ENCODE results near the gene GPR180. TPM values are rescaled to one million over a fixed set of nuclear protein-coding genes. Genes with fewer than 3 reads are reported as not detected.

The GPR180 gene
- 10.2 TPM for total RNA-seq

DNA sequence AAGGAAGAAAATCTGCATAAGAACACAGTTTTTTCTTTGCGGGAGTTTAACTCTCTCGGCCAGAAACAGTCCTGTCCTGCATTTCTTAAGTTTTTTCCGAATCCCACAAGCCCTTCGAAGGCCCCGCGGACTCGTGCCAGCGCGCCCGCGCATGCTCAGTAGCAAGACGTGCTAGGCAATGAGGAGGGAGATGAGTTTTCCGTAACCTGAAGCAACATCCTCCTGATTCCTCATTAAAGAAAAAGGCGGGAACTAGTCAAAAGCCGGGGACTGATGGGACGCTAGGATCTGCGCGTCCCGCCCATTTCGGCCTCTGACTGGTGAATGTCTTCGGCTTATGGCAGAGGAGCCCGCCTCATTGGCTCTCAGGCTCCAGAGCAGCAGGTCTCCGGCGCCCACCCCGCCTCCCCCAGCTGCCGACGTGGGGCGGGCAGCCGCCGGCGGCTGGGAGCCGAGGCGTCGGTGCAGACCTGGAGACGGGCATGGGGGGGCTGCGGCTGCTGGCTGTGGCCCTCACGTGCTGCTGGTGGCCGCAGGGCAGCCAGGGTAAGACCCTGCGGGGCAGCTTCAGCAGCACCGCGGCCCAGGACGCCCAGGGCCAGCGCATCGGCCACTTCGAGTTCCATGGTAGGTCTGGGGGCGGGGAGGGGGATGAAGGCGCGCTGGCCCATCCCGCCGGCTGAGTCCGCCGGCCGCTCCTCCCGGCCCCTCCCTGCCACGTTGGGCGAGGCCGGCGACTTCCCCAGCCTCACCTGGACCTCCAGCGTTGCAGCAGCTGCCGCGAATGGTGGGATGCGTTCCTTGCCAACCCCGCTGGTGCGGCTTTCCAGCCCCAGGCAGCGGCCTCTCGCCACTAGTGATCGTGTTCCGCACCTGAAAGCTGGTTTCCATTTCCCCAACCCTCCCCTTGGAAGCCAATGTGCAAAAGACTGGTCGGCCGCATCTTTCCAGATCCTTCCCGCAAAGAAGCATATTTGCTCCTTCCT lies at the start of gene GPR180:
TSS of gene GPR180 (plus strand) at position 412 of the 986 bp plus-strand sequence. CDS start at position 483, 71 bp downstream.
- DNase-seq (ENCODE audit: low spot score in 2 of 2) (peak; percentile 92 to 95), FAIRE-seq (no peak)

DNA sequence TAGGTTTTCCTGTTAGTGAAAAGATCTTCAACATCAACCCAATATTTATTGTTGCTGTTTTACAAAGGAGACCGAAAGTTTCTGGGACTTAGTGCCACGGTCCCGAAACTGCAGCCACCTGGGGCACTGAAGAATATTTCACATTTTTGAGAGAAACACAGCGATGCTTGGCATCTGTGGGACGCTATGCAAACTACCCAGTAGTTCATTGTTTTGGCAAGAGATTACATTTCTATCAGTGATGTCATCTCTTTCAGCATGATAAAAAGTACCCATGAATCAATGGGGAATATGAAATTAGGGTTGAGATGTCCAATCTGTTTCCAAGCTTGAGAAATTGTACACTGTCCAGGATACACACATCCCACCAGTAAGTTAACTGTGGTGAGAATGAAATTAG lies 49.6 kb upstream of the GPR180 start:
- no peak for DNase-seq (ENCODE audit: low spot score in 2 of 2)
- FAIRE-seq = no peak

DNA sequence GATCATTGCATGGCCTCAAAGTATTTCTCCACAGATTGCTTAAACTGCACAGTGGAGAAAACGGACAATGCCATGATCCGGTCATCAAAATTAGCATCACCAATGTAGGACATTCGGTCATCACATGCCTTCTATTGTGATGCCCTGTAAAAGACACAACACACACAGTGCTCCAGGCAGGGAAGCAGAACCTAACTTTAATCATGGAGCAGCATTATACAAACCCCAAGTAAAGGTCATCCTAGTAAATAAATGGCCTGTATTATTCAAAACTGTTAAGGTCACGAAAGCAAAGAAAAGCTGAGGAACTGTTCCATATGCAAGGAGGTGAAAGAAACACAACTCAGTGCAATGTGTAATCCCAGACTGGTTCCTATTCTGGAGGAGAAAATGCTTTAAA lies 47.9 kb upstream of the GPR180 start:
- FAIRE-seq (no peak), DNase-seq (ENCODE audit: low spot score in 2 of 2) (no peak)

DNA sequence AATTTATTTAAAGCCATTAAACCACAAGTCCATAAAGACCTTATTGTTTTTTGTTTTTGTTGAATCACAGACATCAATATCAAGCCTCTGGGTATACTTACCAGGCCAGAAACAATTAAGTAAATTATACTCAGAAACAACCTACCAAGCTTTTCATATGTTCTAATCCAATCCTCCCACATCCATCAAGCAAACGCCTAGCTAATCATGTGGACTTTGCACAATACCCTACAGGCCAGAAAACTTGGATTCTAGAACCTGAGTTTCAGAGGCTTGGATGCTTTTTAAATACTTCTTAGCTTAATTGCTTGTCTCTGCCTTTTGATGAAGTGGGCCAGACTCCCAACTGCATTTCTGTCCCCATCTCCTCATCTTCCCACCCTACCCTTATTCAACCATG lies 45.6 kb upstream of the GPR180 start:
- no peak for DNase-seq (ENCODE audit: low spot score in 2 of 2)

DNA sequence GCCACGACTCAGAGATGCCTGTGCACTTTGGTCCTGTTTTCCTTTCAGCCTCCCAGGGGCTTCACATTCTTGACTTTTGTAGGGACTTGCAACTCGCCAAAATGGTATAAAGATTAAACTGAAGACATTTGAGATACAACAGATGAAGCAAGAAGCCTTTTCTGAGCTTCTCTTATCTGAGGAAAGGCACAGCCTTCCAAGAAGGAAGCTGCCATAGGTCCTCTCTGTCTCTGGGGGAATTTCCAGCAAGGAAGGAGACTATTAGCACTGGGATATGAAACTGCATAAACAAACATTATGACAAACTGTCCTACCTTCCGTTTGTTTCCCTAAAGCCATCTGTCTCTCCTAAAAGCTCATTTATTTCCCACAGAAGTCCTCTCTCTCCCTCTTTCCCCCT lies 45.0 kb upstream of the GPR180 start:
- DNase-seq (ENCODE audit: low spot score in 2 of 2) (no peak), FAIRE-seq (no peak)

More for the DNA sequence above, 45.6 kb upstream of the GPR180 start:
- FAIRE-seq = no peak

DNA sequence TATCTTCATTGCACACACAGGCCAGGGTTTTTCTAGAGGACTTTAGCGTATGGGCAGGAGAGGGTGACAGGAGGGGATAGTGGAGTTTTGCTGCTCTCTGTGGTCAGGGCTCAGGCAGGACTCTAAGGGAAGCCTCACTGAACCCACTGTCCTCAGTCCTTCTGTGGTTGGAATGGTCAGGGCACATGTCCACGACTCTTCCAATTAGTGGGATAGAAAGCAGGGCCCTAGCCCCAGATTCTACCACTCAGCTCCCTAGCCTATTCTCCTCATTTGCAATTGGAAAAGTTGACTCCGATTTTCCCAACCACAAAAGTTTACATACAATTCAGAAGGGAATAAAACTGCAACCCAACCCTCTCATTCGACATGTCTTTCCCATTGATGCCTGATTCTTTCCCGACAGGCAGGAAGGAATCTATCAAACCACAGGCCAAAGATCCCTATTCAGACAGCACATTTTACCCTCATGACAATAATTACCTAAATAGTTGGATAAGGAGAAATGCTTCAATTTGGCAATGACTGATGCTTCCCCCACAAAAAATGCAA lies 43.9 kb upstream of the GPR180 start:
- DNase-seq (ENCODE audit: low spot score in 2 of 2) (no peak), FAIRE-seq (no peak)

DNA sequence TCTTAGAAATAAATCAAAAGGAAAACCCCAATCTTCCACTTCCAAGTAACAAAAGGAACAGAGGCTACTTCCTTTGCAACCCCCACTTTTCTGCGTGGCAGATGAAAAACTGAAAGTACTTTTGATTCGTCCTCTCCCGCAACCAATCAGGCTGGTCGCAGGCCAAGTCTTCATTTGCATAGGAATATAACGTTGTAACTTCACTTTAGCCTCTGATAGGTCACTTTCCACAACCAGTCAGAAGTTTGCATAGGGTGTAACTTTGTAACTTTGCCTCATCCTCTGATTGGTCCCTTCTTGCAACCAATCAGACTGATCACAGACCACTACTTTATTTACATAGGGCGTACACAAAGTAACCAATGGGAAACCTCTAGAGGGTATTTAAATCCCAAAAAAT lies 42.9 kb upstream of the GPR180 start:
- no peak for DNase-seq (ENCODE audit: low spot score in 2 of 2)
- FAIRE-seq = no peak

DNA sequence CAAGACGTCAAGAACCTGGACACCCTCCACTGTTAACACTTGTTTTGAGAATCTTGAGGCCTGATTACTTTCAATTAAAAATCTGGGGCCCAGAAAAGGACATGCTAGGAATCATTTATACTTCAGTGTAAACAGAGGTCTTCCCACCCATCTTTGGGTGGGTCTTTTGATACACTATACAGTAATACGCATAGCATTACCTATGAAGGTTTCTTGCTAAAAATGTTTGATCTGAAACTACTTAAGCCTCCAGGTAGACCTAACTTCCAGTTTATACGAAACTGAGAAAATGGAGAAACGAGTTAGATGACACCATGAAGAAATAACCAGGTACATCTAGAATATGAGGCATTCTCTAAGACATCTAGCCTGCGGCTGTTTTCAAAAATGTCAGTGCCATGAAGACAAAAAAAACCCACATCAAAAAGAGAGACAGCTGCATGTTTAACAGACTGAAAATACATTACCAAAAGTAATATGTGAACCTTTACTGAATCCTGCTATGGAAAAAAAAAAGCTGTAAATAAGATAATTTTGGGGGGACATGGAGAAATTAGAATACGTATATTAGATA lies 42.3 kb upstream of the GPR180 start:
- FAIRE-seq (no peak), DNase-seq (ENCODE audit: low spot score in 2 of 2) (no peak)

DNA sequence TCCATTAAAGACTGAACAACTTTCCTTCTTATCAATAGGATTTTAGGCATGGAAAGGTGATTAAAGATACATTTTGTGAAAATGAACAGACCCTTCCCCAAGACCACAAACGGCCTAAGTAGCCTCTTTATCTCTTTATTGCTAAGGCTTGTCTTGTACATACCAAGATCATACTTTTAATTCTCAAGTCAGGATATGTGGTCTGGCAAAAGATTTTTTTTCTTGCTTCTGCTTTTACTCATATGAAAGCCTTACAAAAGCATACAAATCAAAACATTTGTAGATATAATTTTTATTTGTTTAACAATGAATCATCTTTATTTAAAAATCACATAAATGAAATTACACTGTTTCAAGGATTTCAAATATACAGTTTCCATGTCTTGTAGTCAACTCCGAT lies 41.5 kb upstream of the GPR180 start:
- DNase-seq (ENCODE audit: low spot score in 2 of 2) (no peak), FAIRE-seq (no peak)

DNA sequence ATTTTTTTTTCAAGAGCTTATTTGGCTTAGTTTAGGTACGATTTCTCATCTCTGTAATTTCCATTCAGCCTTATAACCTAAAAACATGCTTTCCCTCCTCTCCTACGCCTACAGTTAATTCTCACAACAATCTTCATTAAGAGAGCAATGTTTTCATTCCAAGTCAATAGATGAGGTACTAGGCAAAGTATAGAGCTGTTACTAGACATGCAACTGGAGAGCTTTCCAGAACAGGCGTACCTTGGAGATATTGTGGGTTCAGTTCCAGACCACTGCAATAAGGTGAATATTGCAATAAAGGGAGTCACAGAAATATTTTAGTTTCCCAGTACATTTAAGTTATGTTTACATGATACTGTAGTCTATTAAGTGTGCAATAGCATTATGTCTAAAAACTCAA lies 40.5 kb upstream of the GPR180 start:
- no peak for FAIRE-seq
- no peak for DNase-seq (ENCODE audit: low spot score in 2 of 2)

DNA sequence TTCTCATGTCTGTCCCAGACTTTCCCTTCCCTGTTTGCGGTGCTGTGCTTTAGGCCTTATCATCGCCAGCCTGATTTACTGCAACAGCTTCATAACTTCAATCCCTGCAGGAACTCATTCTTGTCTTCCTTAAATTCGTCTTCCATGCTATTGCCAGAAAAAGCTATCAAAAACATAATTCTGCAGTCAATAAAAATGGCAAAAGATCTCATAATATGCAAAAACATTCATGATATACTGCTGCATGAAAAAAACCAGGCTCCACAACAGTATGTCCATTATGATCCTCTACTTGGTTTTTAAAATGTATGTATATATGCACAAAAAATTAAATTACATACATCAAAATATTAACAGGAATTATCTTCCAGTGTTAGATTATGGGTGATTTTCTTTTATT lies 34.1 kb upstream of the GPR180 start:
- no peak for FAIRE-seq
- no peak for DNase-seq (ENCODE audit: low spot score in 2 of 2)

DNA sequence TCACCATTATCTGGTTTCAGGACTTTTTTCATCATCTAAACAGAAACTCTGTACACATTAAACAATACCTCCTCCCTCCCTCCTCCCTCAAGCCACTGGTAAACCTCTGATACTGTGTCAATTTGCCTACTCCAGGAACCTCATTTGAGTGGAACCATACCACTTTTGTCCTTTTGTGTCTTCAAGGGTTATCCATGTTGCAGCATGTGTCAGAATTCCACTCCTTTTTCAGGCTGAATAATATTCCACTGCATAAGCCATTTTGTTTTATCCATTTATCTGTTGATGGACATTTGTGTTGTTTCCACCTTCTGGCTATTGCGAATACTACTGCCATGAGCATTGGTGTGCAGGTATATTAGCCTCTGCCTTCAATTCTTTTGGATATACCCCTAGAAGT lies 33.2 kb upstream of the GPR180 start:
- DNase-seq (ENCODE audit: low spot score in 2 of 2) (no peak), FAIRE-seq (no peak)

DNA sequence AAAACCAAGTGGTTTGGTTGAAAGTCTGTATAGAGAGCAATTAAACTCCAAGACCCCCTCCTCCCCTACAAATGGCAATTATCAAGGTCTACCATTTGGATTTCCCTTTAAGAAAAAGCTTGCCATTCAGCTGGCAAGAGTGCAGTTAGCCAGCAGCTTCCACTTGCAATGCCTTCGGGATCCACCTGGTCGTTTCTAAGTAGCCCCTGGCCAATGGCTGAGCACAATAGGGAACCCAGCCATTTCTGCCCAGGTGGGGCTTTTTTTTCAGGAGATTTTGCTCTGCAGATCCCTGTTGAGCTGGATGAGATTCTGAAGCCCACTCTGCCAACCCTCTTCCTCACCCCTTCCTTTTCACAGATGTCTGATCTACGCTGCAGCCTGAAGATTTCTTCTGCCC lies 32.0 kb upstream of the GPR180 start:
- FAIRE-seq (no peak), DNase-seq (ENCODE audit: low spot score in 2 of 2) (no peak)

DNA sequence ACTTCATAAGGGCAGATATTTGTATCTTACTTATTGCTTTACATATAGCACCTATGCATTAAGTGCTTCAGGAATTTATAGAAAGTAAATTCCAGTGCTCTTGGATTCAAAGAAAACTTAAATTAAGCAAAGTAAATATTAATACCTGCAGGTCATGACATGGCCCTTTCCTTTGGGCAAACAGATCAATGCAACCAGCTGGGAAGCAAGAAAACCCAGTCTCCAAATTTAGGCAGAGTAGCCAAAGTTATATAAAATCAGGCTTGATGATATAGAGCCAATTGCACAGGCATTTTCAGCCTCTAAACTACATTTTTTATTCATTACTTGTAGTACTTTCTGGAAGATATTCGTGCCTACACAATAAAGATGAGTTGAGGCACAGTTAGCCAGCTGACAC lies 22.6 kb upstream of the GPR180 start:
- no peak for DNase-seq (ENCODE audit: low spot score in 2 of 2)
- FAIRE-seq = no peak

DNA sequence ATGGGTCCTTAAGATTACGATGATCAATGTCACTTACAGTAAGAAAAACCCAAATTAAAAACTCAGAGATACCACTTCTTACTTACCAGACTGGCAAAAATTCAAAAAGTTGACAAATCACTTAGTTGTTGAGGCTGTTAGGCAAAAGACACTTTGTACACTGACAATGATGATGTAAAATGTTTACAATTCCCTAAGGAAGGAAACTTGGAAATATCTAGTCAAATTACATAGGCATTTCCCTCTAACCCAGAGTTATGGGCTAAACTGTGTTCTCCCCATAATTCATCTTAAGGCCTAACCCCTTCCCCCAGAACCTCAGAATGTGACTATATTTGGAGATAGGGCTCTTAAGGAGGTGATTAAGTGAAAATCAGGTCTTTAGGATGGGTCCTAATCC lies 17.7 kb upstream of the GPR180 start:
- DNase-seq (ENCODE audit: low spot score in 2 of 2) (no peak), FAIRE-seq (no peak)

DNA sequence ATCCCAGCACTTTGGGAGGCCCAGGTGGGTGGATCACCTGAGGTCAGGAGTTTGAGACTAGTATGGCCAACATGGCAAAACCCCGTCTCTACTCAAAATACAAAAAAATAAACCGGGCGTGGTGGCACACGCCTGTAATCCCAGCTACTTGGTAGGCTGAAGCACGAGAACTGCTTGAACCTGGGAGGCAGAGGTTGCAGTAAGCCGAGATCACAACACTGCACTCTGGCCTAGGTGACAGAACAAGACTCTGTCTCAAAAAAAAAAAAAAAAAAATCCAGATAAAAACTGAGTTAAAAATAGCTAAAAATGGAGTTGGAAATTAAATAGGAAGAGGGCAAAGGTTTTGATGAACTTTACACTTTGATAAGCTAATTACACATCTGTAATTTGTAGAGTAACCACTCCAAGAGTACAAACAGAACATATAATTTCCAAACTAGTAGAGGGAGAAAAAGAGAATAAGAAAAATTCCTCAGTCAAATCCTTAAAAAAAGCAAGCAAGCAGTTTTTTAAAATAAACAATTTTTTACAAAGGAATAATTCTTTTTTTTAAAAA lies 16.0 kb upstream of the GPR180 start:
- FAIRE-seq = no peak
- no peak for DNase-seq (ENCODE audit: low spot score in 2 of 2)

DNA sequence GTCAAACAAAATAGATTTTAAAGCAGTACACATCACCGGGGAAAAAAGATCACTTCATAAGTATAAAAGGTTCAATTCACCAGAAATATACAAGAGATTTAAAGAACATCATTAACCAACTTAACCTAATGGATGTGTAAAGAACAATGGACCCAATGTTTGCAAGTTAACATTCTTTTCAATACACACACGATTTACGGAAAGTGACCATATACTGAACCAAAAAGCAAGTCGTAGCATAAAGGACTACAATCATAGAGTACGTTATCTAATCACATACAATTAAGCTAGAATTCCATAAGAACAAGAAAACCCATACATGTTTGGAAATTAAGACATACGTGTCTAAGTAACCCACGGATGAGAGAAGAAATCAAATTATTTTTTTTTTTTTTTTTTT lies 15.3 kb upstream of the GPR180 start:
- DNase-seq (ENCODE audit: low spot score in 2 of 2) (no peak), FAIRE-seq (no peak)

DNA sequence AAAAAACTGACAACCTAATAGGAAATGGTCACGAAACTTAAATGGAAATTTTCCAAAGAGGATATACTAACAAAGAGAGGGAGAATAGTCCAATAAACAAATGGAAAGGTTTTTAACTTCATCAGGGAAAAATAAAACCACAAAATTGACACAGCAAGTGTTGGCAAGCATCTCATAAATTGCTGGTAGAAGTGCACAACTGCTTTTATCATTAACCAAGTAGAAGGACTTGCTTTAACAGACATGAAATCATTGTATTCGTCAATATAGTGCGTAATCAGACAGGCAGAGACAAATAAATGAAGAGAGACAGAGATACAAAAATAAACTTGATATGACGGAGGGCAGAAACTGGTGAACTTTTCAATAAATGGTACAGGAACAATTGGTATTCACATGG lies 13.1 kb upstream of the GPR180 start:
- DNase-seq (ENCODE audit: low spot score in 2 of 2) = no peak
- no peak for FAIRE-seq

DNA sequence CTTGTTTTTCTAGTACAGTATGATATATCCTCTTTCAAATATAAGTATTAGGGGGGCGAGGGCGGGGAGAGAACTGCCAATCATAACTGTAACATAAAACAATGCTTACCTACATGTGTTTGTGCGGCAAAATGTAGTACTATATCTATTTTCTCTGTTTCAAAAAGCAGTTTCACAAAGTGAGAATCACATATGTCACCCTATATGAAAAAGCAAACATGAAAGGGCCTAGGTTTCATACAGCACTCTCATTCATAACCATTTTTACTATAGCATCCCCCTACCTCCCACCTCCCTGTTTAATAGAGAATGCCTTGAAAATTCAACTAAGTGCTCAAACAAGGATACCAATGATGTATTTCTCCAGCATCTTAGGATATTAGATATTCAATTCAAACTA lies 10.9 kb upstream of the GPR180 start:
- no peak for FAIRE-seq

DNA sequence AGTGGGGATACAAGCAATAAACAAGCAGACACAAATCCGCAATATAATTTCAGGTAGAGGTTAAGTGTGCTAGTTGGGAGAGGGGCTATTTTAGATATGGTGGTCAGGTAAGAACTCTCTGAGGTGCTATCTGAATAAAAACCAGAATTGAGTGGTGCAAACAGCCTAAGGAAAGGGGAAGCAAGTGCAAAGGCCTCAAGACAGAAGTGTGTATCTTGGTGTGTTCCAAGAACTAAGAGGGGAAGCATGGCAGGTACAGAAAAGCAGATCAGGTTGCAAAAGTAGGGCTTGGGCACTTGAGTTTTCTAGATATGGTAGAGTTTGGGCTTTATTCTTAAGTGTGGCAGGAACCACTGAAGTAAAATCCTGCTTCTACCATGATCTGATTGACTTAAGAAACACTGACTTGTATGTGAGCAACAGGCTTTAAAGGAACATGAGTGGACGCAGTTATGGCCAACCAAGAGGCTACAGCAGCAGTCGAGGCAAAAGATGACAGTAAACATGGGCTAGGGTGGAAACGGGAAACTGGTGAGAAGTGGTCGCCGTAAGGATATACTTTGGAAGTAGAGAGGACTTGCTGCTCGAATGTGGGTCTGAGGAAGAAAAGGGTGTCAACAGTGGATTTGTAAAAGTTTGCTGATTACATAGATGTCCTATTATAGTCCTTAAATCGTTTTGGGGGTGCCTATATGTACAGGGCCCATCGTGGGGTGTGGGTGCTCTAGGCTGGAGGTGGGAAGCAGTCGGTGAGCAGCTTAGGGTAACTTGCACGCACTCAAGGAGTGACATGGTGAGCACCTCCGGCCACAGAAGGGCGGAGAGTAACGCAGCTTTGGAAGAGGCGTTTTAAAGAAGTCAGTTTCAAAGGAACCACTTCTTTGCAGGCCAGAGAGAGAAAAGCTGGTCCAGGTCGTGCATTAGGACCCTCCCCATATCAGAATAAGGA lies 6.4 kb upstream of the GPR180 start:
- FAIRE-seq (no peak), DNase-seq (ENCODE audit: low spot score in 2 of 2) (no peak)

More for the DNA sequence above, 10.9 kb upstream of the GPR180 start:
- no peak for DNase-seq (ENCODE audit: low spot score in 2 of 2)
